Liver (tissue), 9 donors: ENCODE measurements around the gene DPM2. TPM values are rescaled to one million over a fixed set of nuclear protein-coding genes. Genes with fewer than 3 reads are reported as not detected.

Experiments
- DNase-seq: peaks from one replicate; pipeline ENCODE4 v3.0.0-alpha.2; 2017; ENCODE audit warnings: low spot score
- H3K27ac ChIP-seq, 2 donors: one replicate each; pipeline ENCODE4 v1.7.0; 2013; ENCODE audit warnings: inconsistent platforms in 2 of 2, low read length in 2 of 2, control low read depth in 1 of 2, low read depth in 1 of 2, mild to moderate bottlenecking in 1 of 2
- H3K27me3 ChIP-seq, 4 donors: one replicate each; pipeline versions ENCODE4 v1.6.1 to v1.7.0; 2013; ENCODE audit warnings: low read length in 3 of 4, inconsistent platforms in 1 of 4, mild to moderate bottlenecking in 1 of 4, moderate library complexity in 1 of 4; ENCODE audit not compliant: control insufficient read depth in 4 of 4, insufficient read depth in 4 of 4
- H3K36me3 ChIP-seq, 4 donors: one replicate each; pipeline versions ENCODE4 v1.6.1 to v1.7.0; 2013; ENCODE audit warnings: low read length in 3 of 4, mild to moderate bottlenecking in 3 of 4, low read depth in 1 of 4, moderate library complexity in 1 of 4; ENCODE audit not compliant: control insufficient read depth in 4 of 4, insufficient read depth in 3 of 4
- H3K4me1 ChIP-seq, 4 donors: one replicate each; pipeline versions ENCODE4 v1.6.1 to v1.7.0; 2013; ENCODE audit warnings: low read length in 3 of 4, mild to moderate bottlenecking in 3 of 4, moderate library complexity in 1 of 4; ENCODE audit not compliant: control insufficient read depth in 4 of 4, insufficient read depth in 4 of 4
- H3K4me3 ChIP-seq, 3 donors: one replicate each; pipeline versions ENCODE4 v1.6.1 to v1.7.0; 2013; ENCODE audit warnings: low read length in 3 of 3, control low read depth in 1 of 3, low read depth in 1 of 3, mild to moderate bottlenecking in 1 of 3
- H3K9ac ChIP-seq, 2 donors: one replicate each; pipeline ENCODE4 v1.7.0; 2013; ENCODE audit warnings: low read length in 2 of 2, mild to moderate bottlenecking in 2 of 2, moderate library complexity in 2 of 2, control low read depth in 1 of 2, low read depth in 1 of 2
- H3K9me3 ChIP-seq, 4 donors: one replicate each; pipeline versions ENCODE4 v1.6.1 to v1.7.0; 2013; ENCODE audit warnings: low read length in 3 of 4; ENCODE audit not compliant: control insufficient read depth in 4 of 4
- FOXA1 ChIP-seq: IDR thresholded peaks from 2 replicates; pipeline ENCODE4 v1.6.1; 2016; ENCODE audit warnings: antibody characterized with exemption
- FOXA2 ChIP-seq: IDR thresholded peaks from 2 replicates; pipeline ENCODE4 v1.6.1; 2016; ENCODE audit warnings: antibody characterized with exemption
- GABPA ChIP-seq, 2 donors: IDR thresholded peaks in 1 of 2; conservative IDR thresholded peaks in 1 of 2; 2 replicates each; pipeline ENCODE4 v1.6.1; 2016; ENCODE audit warnings: antibody characterized with exemption in 2 of 2, mild to moderate bottlenecking in 1 of 2, moderate library complexity in 1 of 2
- HNF4G ChIP-seq: IDR thresholded peaks from 2 replicates; pipeline ENCODE4 v1.6.1; 2016; ENCODE audit warnings: antibody characterized with exemption
- JUND ChIP-seq, 2 donors: IDR thresholded peaks; 2 replicates each; pipeline ENCODE4 v1.6.1; 2016; ENCODE audit warnings: antibody characterized with exemption in 2 of 2
- RAD21 ChIP-seq, 2 donors: IDR thresholded peaks; 2 replicates each; pipeline ENCODE4 v1.6.1; 2016; ENCODE audit warnings: antibody characterized with exemption in 2 of 2, mild to moderate bottlenecking in 2 of 2
- RXRA ChIP-seq, 2 donors: IDR thresholded peaks; 2 replicates each; pipeline ENCODE4 v1.6.1; 2017 to 2018; ENCODE audit warnings: antibody characterized with exemption in 2 of 2, mild to moderate bottlenecking in 1 of 2
- YY1 ChIP-seq: IDR thresholded peaks from 2 replicates; pipeline ENCODE4 v1.6.1; 2016; ENCODE audit warnings: antibody characterized with exemption, mild to moderate bottlenecking
- WGBS: extraction: QIAGEN DNeasy Blood & Tissue Kit; methylation state at CpG from one replicate; pipeline ENCODE4 v1.1.7; 2013; 5-methylcytosine and 5-hydroxymethylcytosine counted together
- polyA plus RNA-seq, 2 donors: library from polyadenylated mRNA; stranded (reverse) in 1 of 2; unstranded in 1 of 2; fragments of 200-250 nt in 1 of 2; fragments of >200 nt in 1 of 2; fragmentation: Nextera tagmentation in 1 of 2; extraction: Ambion mirVana in 1 of 2; gene quantifications; one replicate each; pipeline versions ENCODE4 v1.2.1 to v1.2.3, GENCODE V29; 2013 to 2015
- total RNA-seq, 2 donors: library from RNA; depleted of rRNA; stranded (reverse); fragments of >200 nt; gene quantifications; one replicate each; pipeline ENCODE4 v1.2.3, GENCODE V29; 2014
- TF ChIP-seq, protein P1 (sequence below): IDR thresholded peaks from 2 replicates; pipeline ENCODE4 v1.6.1; 2016; ENCODE audit warnings: antibody characterized with exemption
- TF ChIP-seq, protein P2 (sequence below): fragments of 150-350 bp; IDR thresholded peaks from 2 replicates; pipeline ENCODE4 v1.5.1; 2017; ENCODE audit warnings: improper control_type of control experiment, low read depth, low read length; ENCODE audit not compliant: missing input control
- TF ChIP-seq, protein P3 (sequence below): IDR thresholded peaks from 2 replicates; pipeline ENCODE4 v1.6.1; 2016; ENCODE audit warnings: antibody characterized with exemption, mild to moderate bottlenecking
- TF ChIP-seq, protein P4 (sequence below): IDR thresholded peaks from 2 replicates; pipeline ENCODE4 v1.6.1; 2016; ENCODE audit warnings: antibody characterized with exemption
- donor health status: healthy.
- donor health status: healthy.
- donor health status: healthy.
- donor health status: healthy.
- donor health status: healthy.

The DPM2 gene
- total and polyA plus RNA-seq, 4 donors = 9.3 to 25.0 (median 22.0) TPM

DNA sequence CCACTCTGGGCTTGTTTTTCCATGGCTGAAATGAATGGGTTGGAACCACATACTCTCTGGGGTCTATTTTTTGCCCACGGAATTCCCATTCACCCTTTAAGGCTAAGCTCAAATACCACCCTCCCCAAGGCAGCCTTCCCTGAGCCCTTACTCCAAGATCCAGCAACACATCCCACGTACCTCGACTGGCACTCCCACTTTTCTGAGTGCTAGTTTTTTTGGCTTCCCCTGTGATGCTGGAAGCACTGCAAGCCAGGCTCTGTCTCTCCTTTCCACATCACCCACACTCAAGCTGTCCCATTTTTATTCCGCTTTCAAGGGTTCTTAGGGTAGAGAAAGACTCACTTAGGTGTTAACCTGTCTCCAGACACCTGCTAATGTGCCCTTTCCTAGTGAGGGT is 44.3 kb downstream of the DPM2 start:
- TF ChIP-seq JUND (IDR thresholded peaks at IDR 0.05) (no peak), GABPA (IDR thresholded peaks at IDR 0.05 in 1 of 2, conservative IDR thresholded peaks at IDR 0.05 in 1 of 2) (no peak), HNF4G (no peak), FOXA2 (no peak), FOXA1 (no peak), RXRA (IDR thresholded peaks at IDR 0.05) (no peak), YY1 (no peak)
- TF ChIP-seq, protein P1, sequence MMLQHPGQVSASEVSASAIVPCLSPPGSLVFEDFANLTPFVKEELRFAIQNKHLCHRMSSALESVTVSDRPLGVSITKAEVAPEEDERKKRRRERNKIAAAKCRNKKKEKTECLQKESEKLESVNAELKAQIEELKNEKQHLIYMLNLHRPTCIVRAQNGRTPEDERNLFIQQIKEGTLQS = no peak
- TF ChIP-seq, protein P2, sequence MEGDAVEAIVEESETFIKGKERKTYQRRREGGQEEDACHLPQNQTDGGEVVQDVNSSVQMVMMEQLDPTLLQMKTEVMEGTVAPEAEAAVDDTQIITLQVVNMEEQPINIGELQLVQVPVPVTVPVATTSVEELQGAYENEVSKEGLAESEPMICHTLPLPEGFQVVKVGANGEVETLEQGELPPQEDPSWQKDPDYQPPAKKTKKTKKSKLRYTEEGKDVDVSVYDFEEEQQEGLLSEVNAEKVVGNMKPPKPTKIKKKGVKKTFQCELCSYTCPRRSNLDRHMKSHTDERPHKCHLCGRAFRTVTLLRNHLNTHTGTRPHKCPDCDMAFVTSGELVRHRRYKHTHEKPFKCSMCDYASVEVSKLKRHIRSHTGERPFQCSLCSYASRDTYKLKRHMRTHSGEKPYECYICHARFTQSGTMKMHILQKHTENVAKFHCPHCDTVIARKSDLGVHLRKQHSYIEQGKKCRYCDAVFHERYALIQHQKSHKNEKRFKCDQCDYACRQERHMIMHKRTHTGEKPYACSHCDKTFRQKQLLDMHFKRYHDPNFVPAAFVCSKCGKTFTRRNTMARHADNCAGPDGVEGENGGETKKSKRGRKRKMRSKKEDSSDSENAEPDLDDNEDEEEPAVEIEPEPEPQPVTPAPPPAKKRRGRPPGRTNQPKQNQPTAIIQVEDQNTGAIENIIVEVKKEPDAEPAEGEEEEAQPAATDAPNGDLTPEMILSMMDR = no peak
- TF ChIP-seq, protein P3, sequence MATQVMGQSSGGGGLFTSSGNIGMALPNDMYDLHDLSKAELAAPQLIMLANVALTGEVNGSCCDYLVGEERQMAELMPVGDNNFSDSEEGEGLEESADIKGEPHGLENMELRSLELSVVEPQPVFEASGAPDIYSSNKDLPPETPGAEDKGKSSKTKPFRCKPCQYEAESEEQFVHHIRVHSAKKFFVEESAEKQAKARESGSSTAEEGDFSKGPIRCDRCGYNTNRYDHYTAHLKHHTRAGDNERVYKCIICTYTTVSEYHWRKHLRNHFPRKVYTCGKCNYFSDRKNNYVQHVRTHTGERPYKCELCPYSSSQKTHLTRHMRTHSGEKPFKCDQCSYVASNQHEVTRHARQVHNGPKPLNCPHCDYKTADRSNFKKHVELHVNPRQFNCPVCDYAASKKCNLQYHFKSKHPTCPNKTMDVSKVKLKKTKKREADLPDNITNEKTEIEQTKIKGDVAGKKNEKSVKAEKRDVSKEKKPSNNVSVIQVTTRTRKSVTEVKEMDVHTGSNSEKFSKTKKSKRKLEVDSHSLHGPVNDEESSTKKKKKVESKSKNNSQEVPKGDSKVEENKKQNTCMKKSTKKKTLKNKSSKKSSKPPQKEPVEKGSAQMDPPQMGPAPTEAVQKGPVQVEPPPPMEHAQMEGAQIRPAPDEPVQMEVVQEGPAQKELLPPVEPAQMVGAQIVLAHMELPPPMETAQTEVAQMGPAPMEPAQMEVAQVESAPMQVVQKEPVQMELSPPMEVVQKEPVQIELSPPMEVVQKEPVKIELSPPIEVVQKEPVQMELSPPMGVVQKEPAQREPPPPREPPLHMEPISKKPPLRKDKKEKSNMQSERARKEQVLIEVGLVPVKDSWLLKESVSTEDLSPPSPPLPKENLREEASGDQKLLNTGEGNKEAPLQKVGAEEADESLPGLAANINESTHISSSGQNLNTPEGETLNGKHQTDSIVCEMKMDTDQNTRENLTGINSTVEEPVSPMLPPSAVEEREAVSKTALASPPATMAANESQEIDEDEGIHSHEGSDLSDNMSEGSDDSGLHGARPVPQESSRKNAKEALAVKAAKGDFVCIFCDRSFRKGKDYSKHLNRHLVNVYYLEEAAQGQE = no peak
- TF ChIP-seq, protein P4, sequence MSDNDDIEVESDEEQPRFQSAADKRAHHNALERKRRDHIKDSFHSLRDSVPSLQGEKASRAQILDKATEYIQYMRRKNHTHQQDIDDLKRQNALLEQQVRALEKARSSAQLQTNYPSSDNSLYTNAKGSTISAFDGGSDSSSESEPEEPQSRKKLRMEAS = no peak
- Histone ChIP-seq H3K36me3 (peaks cover 25 to 53% (median 38%) of the 10 kb centered on the region in 4 donors), H3K4me1 (peaks cover 0 to 20% (median 19%) of the 10 kb centered on the region in 4 donors), H3K27ac (no peak overlapping the region), H3K4me3 (no peak overlapping the region), H3K27me3 (no peaks in the 10 kb centered on the region), H3K9ac (no peak overlapping the region), H3K9me3 (peaks cover 0 to 6% (median 5%) of the 10 kb centered on the region in 4 donors)
- WGBS = 98% methylated on average over 4 of the region's 4 CpGs
- DNase-seq = no peak

DNA sequence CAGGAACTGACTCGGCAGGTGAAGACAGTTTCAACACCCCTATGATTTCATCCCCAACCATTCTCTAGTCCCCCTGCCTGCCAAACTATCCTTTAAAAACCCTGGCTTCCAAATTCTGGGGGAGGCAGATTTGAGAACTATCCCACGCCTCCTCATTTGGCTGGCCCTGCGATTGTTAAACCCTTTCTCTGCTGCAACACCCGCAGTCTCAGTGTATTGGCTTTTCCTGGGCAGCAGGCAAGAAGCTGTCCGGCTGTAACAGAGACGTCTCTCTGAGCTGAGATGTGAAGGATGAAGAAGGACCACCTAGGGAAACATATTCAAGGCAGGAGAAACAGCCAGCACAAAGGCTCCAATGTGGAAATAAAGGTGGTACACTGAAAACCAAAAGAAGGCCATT is 44.8 kb downstream of the DPM2 start:
- peaks cover 25 to 55% (median 38%) of the 10 kb centered on the region in 4 donors for H3K36me3 ChIP-seq
- no peak for TF ChIP-seq FOXA2
- no peak for TF ChIP-seq RAD21 (IDR thresholded peaks at IDR 0.05)
- TF ChIP-seq, protein P4 = no peak
- TF ChIP-seq YY1 = no peak
- no peak for TF ChIP-seq HNF4G
- TF ChIP-seq RXRA (IDR thresholded peaks at IDR 0.05) = no peak
- 83% methylated on average over 6 of the region's 6 CpGs for WGBS

More for the DNA sequence above, 44.8 kb downstream of the DPM2 start:
- peaks cover 0 to 6% (median 5%) of the 10 kb centered on the region in 4 donors for H3K9me3 ChIP-seq
- no peak overlapping the region for H3K27ac ChIP-seq
- H3K4me3 ChIP-seq = no peak overlapping the region
- no peak for DNase-seq
- H3K27me3 ChIP-seq = no peaks in the 10 kb centered on the region
- peaks cover 0 to 18% (median 17%) of the 10 kb centered on the region in 4 donors for H3K4me1 ChIP-seq
- H3K9ac ChIP-seq = no peak overlapping the region
